Measurements from ENCODE around the gene GNA15.
A peak's percentile ranks its signal among the peaks of the same experiment; 100 is the strongest.

The GNA15 gene

GRCh38 chr19:3132971-3133792 is 2.7 kb upstream of the GNA15 start:
- no peak overlapping the region for H3K4me3 ChIP-seq (ENCODE audit: low read length)
- TF ChIP-seq CTCF (conservative IDR thresholded peaks at IDR 0.05; ENCODE audit: low read depth, low read length), result no peak
- no peak for DNase-seq (ENCODE audit: low read depth)

GRCh38 chr19:3133793-3134116 is 2.1 kb upstream of the GNA15 start:
- no peak for TF ChIP-seq CTCF (conservative IDR thresholded peaks at IDR 0.05; ENCODE audit: low read depth, low read length)
- DNase-seq (ENCODE audit: low read depth), result no peak
- H3K4me3 ChIP-seq (ENCODE audit: low read length), result no peak overlapping the region

GRCh38 chr19:3136684-3137055 is 837 bp downstream of the GNA15 start:
- no peak overlapping the region for H3K4me3 ChIP-seq (ENCODE audit: low read length)
- no peak for TF ChIP-seq CTCF (conservative IDR thresholded peaks at IDR 0.05; ENCODE audit: low read depth, low read length)
- DNase-seq (ENCODE audit: low read depth), result no peak

GRCh38 chr19:3137119-3137518 is 1.3 kb downstream of the GNA15 start:
- no peak overlapping the region for H3K4me3 ChIP-seq (ENCODE audit: low read length)
- TF ChIP-seq CTCF (conservative IDR thresholded peaks at IDR 0.05; ENCODE audit: low read depth, low read length), result no peak
- DNase-seq (ENCODE audit: low read depth), result no peak

GRCh38 chr19:3138268-3138667 is 2.4 kb downstream of the GNA15 start:
- DNase-seq (ENCODE audit: low read depth), result no peak
- no peak for TF ChIP-seq CTCF (conservative IDR thresholded peaks at IDR 0.05; ENCODE audit: low read depth, low read length)
- no peak overlapping the region for H3K4me3 ChIP-seq (ENCODE audit: low read length)

GRCh38 chr19:3140667-3141038 is 4.8 kb downstream of the GNA15 start:
- no peak for TF ChIP-seq CTCF (conservative IDR thresholded peaks at IDR 0.05; ENCODE audit: low read depth, low read length)
- DNase-seq (ENCODE audit: low read depth), result no peak
- H3K4me3 ChIP-seq (ENCODE audit: low read length), result no peak overlapping the region

GRCh38 chr19:3142292-3142670 is 6.4 kb downstream of the GNA15 start:
- no peak overlapping the region for H3K4me3 ChIP-seq (ENCODE audit: low read length)
- DNase-seq (ENCODE audit: low read depth), result peak; percentile 34
- no peak for TF ChIP-seq CTCF (conservative IDR thresholded peaks at IDR 0.05; ENCODE audit: low read depth, low read length)

Data from retinal pigment epithelial cell (primary cell).